Measurements from ENCODE around the gene LAD1. TPM values are rescaled to one million over a fixed set of nuclear protein-coding genes. Genes with fewer than 3 reads are reported as not detected.

LAD1 gene
- total RNA-seq, 1 experiment from 2014 or later = 30.1 TPM

DNA sequence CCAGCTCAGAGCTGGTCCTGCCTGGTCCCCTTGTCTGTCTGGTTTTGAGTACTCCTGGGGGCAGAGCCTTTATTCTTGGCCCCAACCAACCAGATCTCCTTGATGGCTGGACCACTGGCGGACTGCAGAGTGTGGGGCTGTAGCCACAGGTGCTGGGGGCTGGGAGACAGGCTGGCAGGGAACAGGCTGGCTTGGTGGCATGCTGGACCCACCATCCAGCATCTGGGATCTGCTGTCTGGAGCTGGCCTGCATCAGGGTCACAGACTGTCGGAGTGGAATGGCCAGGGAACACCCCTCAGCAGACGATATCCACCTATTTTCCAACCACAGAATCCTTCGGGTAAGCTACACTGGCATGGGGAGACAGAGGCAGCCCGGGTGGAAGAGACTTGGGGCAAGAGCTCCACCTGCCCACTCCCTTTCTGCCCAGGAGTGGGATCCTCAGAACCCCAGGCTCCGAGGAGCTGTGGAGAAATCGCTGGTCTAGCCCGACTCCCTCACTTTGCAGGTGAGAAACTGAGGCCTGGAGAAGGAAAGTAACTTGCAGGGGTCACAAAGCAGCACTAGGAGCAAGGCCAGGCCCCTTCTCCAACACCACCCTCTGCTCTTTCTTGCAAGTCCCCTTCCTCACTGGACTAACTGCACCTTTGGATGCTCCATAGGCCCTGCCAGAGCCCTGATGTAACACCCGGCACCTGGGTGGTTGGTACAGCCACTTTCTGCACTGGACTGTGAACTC, 62.2 kb downstream of the LAD1 start:
- Histone ChIP-seq H3K79me2 (ENCODE audit: insufficient read depth, low read length) (no peaks in the 10 kb centered on the region), H3K27ac (ENCODE audit: insufficient read length, low read depth, low read length) (no peak overlapping the region), H3K56ac (ENCODE audit: insufficient read length, low read depth, low read length) (no peak overlapping the region), H3K23ac (ENCODE audit: insufficient read length, low read depth, low read length) (no peak overlapping the region), H2AK5ac (ENCODE audit: insufficient read length, low read length) (no peak overlapping the region), H3K23me2 (ENCODE audit: insufficient read length, low read depth, low read length, poor library complexity, severe bottlenecking) (no peaks in the 10 kb centered on the region), H4K20me1 (ENCODE audit: control insufficient read depth, insufficient read depth, insufficient read length) (no peaks in the 10 kb centered on the region), H4K5ac (ENCODE audit: insufficient read length, low read depth, low read length) (no peak overlapping the region), H4K8ac (replicated peaks; ENCODE audit: insufficient read length, low read depth, low read length) (no peak overlapping the region), H2BK20ac (ENCODE audit: low read depth, low read length, poor library complexity, severe bottlenecking) (no peak overlapping the region), H3K9ac (ENCODE audit: extremely low read depth, insufficient read length, low read length) (no peak overlapping the region), H2BK12ac (ENCODE audit: insufficient read length, low read depth, low read length) (no peak overlapping the region), H3K79me1 (ENCODE audit: insufficient read depth, low read depth, low read length, poor library complexity, severe bottlenecking) (no peaks in the 10 kb centered on the region), H3K4ac (ENCODE audit: low read depth, low read length) (no peak overlapping the region), H2BK120ac (ENCODE audit: low read depth, low read length, poor library complexity, severe bottlenecking) (no peak overlapping the region), H3K27me3 (ENCODE audit: insufficient read depth, low read length) (no peaks in the 10 kb centered on the region), H3T11ph (ENCODE audit: low read length) (no peak overlapping the region), H3K4me1 (ENCODE audit: insufficient read depth, low read length) (no peaks in the 10 kb centered on the region), H4K91ac (ENCODE audit: insufficient read length, low read depth, low read length) (no peak overlapping the region), H2BK15ac (ENCODE audit: low read depth, low read length) (no peak overlapping the region), H3K18ac (ENCODE audit: insufficient read length, low read depth, low read length) (no peak overlapping the region), H2AFZ (ENCODE audit: low read length) (no peak overlapping the region), H3K9me3 (ENCODE audit: control insufficient read depth, low read depth, low read length) (no peaks in the 10 kb centered on the region), H3K14ac (ENCODE audit: insufficient read depth, low read length) (no peak overlapping the region; the same call in 1 of the 2 replicates), H2BK5ac (ENCODE audit: insufficient read length, low read length) (no peak overlapping the region), H3K4me2 (ENCODE audit: insufficient read depth, insufficient read length, low read length) (no peak overlapping the region)
- TF ChIP-seq CTCF (conservative IDR thresholded peaks at IDR 0.05) = no peak
- no peak overlapping the region for H3K4me3 Mint-ChIP-seq
- peaks cover 0 to 6% (median 0%) of the 10 kb centered on the region in 3 experiments; a peak in 2 of 7 replicates for H3K36me3 Mint-ChIP-seq (ENCODE audit: insufficient read depth in 1 of 3, low read depth in 3 of 3)
- H3K27me3 Mint-ChIP-seq (ENCODE audit: low read depth) = peaks cover 3% of the 10 kb centered on the region
- DNase-seq = no peak
- peaks cover 7% of the 10 kb centered on the region in 2 experiments; a peak in 4 of 5 replicates for H3K9me3 Mint-ChIP-seq
- no CpG with 5 or more reads among the region's 9 CpGs for WGBS (ENCODE audit: extremely low coverage, insufficient read length, low lambda C conversion rate)
- H3K4me1 Mint-ChIP-seq = peaks cover 0 to 4% of the 10 kb centered on the region in 2 experiments; a peak in 1 of 4 replicates
- no peak overlapping the region for H3K27ac Mint-ChIP-seq
